HG03354 (cell line): ENCODE data around the gene MRTFB.

Experiments used
- ATAC-seq: cut with Tn5 transposase; IDR thresholded peaks from one replicate; pipeline ENCODE4 v1.9.1; 2021; ENCODE audit warnings: mild to moderate bottlenecking; ENCODE audit not compliant: unreplicated experiment, poor library complexity, severe bottlenecking

MRTFB gene

DNA sequence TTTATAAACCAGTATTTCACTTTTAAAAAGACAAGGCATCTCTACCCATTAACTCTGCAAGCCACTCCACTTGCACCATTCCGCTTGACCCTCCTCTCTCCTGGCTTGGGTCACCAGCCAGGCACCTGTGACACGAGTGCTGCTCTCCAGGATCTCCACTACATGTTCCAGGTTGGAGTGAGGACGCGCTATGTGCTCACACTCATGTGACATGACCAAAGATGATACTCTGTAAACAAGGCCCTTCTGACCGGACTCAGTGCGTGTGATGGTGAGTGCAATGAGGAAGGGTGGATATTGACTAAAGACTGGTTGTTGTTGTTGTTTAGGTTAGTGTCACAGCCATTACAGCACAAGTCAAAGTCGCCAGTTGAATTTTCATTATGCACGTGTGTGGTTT lies 192.7 kb downstream of the MRTFB start:
- ATAC-seq = no peak

DNA sequence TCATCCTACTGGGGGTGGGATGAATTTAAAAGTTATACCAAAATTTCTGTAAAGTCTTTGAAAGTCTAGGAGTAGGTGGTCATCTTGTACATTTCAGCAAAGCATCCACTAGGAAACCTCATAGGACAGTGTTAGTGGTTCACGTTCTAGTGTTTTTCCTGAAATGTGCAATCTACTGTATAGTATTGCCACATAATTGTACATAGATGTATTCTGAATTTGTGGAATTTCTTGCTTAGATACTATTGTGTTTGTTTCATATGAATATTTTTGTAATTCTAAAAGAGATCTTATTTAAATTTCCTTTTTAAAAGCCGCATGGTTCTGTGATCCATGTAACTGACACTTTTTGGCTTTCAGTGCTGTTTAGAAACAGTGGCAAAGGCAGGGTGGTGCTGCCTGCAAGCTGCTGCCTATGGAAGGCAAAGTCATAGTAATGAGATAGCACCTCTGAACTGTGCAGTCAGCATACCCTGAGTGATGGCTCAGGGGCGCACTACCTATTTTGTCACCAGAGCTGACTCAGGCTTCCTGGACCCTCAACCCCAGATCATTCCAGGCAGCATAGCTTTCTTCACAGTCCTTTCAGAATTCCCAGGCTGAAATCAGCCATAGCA lies 193.3 kb downstream of the MRTFB start:
- no peak for ATAC-seq

GRCh38 chr16:14268073-14268472 lies 197.0 kb downstream of the MRTFB start:
- ATAC-seq = no peak

DNA sequence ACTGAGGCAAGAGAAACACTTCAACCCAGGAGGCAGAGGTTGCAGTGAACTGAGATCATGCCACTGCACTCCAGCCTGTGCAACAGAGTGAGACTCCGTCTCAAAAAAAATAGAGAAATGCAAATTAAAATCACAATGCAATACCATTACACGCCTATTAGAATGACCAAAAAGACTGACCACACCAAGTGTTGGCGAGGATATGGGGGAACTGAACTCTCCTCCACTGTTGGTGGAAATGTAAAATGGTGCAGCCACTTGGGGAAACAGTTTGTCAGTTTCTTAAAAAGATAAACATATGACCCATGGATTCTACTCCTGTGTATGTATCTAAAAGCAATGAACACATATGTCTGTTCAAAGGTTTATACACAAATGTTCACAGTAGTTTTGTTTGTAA lies 204.8 kb downstream of the MRTFB start:
- no peak for ATAC-seq

DNA sequence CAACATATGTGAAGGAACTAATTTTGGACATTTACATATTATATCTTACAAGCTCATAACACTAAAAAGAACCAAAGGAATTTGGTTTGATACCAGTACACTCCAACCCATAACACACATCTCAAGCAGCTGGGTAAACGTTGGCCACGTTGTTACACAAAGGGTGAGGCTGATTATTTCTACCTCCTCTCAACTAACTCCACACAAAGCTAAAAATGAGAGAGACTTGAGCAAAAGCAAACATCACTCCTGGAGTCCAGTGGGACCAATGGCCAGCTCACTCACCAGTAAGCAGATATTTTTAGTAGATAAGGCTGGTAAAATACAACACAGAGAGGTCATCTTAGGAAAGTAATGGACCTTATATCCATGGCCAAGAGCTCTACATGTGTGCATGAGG lies 207.6 kb downstream of the MRTFB start:
- ATAC-seq = no peak

DNA sequence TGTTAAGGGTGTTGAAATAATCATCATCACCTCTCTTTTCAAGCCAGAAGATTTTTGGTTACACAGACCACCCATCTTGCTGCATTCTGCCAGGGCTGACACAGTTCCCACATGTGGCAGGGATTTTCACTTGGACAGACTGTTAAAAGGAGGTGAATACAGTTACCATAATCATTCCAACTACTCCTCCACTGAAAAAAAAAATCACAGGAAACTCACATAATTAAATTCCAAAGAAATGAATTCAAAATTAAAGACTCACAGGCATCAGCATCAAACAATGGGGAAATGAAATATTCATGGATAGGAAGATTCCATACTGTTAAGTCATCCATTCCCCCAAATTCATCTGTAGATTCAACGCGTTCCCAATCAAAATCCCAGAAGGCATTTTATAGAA lies 209.4 kb downstream of the MRTFB start:
- ATAC-seq = no peak

DNA sequence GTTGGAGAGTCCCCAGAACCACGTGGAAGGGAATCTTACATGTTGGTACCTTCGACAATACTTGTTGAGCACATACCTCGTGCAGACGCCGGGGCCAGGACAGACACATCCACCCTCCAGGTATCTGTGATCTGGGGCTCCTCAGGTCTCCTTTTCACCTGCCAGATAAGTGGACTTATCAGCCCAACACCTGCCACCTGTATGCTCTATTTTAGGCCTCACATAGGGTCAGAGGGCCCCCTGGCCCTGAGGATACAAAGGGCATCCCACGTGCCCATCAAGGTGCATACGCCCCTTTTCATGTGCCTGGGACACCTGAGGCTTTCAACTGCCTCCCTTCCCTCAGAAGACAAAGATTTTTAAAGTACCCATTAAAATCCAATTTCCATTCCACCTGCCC lies 212.7 kb downstream of the MRTFB start:
- no peak for ATAC-seq

DNA sequence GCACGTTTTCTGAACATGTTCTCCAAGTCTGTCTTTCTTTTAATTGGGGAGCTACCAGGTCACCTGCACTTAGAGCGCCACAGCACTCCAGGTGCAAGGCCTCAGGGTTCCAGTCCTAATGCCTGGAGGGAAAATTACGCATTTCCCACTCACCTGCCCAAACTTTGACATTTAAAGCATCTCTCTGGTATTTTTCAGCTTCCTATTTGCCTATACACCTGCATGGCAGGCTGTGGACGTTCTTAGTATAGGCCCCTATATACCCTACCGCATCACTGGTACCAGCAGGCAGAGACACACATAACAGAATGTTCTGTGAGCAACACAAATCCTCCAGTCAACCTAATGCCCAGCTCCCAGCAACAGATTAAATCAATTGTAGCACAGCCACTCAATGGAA lies 213.3 kb downstream of the MRTFB start:
- no peak for ATAC-seq

DNA sequence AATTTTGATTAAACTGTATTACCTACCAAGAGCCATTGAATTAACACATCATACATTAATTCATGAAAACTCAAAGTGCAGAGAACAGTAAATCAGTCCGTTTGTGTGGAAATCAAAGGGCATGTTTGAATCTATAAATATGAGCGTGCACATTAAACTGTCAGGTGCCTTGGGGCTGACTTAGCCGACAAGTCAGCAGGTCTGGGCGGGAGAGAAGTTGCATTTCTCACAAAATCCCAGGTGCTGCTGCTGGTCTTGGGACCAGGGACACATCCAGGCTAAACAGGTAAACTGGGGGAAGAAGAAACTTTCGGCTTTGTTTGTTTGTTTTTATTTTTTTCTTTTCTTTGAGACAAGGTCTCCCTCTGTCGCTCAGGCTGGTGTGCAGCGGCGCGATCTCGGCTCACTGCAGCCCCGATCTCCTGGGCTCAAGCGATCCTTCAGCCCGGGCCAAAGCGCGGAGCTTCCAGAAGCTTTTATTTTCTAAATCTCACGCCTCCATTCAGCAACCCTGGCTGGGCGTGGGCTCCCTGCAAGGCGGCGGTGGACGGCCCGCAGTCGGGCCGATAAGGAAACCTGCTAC lies 213.9 kb downstream of the MRTFB start:
- ATAC-seq = peak; percentile 53

GRCh38 chr16:14285513-14286367 lies 214.6 kb downstream of the MRTFB start:
- peak; percentile 78 for ATAC-seq

DNA sequence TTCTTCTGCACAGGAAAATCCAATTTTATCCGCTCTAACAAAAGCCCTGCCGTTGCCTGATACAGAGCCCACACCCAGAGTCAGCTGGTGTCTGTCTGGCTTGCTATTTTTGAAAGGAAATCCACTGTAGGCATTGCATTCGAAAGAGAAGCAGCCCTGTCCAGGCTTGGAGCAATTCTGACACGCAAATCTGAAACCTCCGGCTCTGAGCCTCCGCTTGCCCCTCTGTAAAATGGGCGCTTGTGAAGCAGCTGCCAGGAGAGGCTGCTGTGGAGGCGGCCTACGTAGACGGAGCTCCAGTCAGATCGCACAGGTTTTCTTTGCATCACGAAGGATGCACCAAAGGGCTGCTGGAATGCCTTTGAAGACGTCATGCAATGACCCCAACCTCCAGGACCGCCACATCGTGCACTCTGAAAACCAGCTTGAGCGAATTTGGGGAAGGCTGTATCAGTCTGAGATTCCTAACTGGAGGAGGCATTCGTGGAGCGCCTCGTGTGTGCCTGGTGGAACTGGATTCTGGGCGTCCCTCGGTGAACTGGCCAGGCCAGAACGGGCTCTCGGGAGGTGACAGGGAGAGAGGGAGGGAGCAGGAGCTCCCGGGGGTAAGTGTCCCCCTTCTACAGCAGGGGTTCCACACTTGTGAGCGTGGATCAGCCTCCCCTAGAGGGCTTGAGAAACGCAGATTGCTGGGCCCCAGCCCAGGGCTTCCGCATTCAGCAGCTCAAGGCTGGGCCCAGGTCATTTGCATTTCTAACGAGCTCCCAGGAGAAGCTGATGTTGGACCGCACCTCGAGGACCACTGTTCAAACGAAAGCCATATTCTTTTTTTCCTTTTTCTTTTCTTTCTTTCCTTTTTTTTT lies 215.5 kb downstream of the MRTFB start:
- ATAC-seq = peak; percentile 14

GRCh38 chr16:14289692-14290340 lies 218.7 kb downstream of the MRTFB start:
- ATAC-seq = no peak

DNA sequence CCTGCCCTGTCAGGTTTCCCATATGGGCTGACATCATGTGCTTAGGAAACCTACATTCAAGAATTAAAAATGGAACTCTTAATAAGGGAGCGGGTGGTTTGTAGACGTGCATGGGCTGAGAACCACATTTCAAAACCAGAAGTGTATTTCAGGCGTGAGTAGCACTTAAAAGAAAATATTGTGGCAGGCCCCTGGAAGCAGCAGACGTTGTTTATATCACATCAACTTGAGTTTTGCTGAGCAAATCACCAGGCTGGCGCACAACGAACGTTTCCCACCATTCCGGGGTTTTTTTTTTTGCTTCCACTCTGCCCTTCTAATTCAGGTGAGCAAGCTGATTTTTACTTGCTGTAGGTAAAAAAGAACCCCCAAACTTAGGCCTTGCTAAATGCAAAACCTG lies 220.2 kb downstream of the MRTFB start:
- ATAC-seq = no peak

DNA sequence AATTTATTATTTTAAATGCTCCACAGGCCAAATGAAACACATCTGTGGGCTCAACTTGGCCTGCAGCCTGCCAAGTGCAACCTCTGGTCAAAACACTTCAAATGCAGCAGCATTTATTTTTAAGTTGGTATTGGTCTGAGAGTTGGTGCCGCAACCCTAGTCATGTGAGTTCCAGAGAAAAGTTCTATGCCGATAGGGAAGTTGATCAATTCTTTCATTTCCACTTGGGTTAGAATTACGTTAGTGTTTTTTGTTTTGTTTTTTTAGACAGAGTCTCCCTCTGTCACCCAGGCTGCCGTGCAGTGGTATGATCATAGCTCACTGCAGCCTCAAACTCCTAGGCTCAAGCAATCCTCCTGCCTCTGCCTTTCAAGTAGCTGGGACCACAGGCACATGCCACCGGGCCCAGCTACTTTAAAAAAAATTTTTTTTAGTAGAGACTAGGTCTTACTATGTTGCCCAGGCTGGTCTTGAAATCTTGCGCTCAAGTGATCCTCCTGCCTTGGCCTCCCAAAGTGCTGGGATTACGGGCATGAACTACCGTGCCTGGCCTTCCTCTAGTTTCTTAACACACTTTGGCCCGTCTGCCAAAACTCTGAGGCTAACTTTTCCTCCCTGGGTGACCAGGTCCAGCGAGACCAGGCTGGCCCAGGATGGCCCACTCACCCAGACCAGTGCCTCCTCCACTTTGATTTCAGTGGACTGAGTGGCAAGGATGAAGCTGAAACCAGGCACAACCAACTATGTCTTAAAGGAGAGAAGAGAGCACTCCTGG lies 221.1 kb downstream of the MRTFB start:
- ATAC-seq = no peak

- no peak for ATAC-seq
These were observed 225.5 kb downstream of the MRTFB start for GRCh38 chr16:14296663-14297062.

- ATAC-seq = no peak
These were observed 227.4 kb downstream of the MRTFB start for GRCh38 chr16:14298374-14299122.

- ATAC-seq = peak; percentile 64
These were observed 229.6 kb downstream of the MRTFB start for GRCh38 chr16:14300705-14301168.
